ENCODE data around the gene MBTPS2. TPM values are rescaled to one million over a fixed set of nuclear protein-coding genes. Genes with fewer than 3 reads are reported as not detected.

Gene MBTPS2
- total RNA-seq, 2 donors from 2014 or later, result 6.9 to 10.0 TPM

DNA sequence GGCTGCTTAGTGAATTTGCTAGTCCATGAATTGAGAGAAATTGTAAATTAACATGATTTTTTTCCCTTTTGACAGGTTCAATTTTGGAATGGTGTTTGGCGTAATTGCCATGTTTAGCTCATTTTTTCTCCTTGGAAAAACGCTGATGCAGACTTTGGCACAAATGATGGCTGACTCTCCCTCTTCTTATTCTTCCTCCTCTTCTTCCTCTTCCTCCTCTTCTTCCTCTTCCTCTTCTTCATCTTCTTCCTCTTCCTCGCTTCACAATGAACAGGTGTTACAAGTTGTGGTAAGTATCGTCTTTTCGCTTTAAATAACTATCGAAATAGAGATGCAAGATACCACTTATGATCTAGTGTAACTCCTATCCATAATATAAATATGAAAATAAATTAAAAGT is 5.7 kb downstream of the MBTPS2 start:
- no peak overlapping the region for H3K4me3 ChIP-seq
- no peaks in the 10 kb centered on the region for H3K36me3 ChIP-seq
- peaks cover 0 to 8% of the 10 kb centered on the region in 2 donors for H3K4me1 ChIP-seq
- TF ChIP-seq, protein P1, sequence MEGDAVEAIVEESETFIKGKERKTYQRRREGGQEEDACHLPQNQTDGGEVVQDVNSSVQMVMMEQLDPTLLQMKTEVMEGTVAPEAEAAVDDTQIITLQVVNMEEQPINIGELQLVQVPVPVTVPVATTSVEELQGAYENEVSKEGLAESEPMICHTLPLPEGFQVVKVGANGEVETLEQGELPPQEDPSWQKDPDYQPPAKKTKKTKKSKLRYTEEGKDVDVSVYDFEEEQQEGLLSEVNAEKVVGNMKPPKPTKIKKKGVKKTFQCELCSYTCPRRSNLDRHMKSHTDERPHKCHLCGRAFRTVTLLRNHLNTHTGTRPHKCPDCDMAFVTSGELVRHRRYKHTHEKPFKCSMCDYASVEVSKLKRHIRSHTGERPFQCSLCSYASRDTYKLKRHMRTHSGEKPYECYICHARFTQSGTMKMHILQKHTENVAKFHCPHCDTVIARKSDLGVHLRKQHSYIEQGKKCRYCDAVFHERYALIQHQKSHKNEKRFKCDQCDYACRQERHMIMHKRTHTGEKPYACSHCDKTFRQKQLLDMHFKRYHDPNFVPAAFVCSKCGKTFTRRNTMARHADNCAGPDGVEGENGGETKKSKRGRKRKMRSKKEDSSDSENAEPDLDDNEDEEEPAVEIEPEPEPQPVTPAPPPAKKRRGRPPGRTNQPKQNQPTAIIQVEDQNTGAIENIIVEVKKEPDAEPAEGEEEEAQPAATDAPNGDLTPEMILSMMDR (IDR thresholded peaks at IDR 0.05), result no peak
- DNase-seq (ENCODE audit: low spot score), result no peak
- no peaks in the 10 kb centered on the region for H3K27me3 ChIP-seq
- no peak overlapping the region for H3K27ac ChIP-seq
- no peaks in the 10 kb centered on the region for H3K9me3 ChIP-seq

DNA sequence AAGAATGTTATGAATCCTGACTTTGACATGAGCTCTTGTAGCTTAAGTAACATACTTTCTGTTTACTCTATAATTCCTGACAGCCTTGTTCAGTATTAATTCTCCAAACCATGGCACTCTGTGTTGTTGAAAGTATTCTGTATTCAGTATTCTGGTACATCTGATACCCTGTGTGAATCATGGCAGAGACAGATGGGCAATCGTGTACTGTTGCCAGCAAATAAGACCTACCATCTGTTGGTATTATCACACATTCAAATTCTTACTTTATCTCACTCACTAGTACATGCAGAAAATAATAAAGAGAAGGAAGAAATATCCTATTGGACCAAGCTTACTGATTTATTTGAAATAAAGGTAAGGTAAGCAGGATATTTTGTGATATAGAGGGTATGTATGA is 7.9 kb downstream of the MBTPS2 start:
- Histone ChIP-seq H3K4me3 (no peak overlapping the region), H3K27me3 (no peaks in the 10 kb centered on the region), H3K9me3 (no peaks in the 10 kb centered on the region), H3K36me3 (no peaks in the 10 kb centered on the region), H3K4me1 (no peaks in the 10 kb centered on the region), H3K27ac (no peak overlapping the region)
- TF ChIP-seq, protein P1 (IDR thresholded peaks at IDR 0.05), result no peak
- no peak for DNase-seq (ENCODE audit: low spot score)

DNA sequence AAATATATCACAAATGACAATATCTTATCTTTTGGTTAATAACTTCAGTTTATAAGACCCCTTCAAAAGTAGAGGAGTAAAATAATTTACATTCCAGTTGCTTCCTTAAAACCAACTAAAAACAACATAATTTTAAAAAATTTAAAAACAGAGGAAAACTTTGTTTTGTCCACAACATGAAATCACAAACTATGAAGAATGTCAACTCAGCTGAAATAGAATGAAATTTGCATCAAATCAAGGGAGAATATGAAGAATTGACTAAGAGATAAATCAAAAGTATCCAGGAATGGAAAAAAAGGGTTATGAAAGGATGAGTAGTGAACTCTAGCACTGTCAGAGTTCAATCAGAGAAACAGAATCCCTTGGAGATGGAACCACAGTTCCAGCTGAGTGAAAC is 14.2 kb downstream of the MBTPS2 start:
- H3K27me3 ChIP-seq, result no peaks in the 10 kb centered on the region
- H3K36me3 ChIP-seq, result peaks cover 12% of the 10 kb centered on the region
- no peak overlapping the region for H3K27ac ChIP-seq
- H3K9me3 ChIP-seq, result no peaks in the 10 kb centered on the region
- H3K4me1 ChIP-seq, result no peaks in the 10 kb centered on the region
- DNase-seq (ENCODE audit: low spot score), result no peak
- TF ChIP-seq, protein P1 (IDR thresholded peaks at IDR 0.05), result no peak
- H3K4me3 ChIP-seq, result no peak overlapping the region

DNA sequence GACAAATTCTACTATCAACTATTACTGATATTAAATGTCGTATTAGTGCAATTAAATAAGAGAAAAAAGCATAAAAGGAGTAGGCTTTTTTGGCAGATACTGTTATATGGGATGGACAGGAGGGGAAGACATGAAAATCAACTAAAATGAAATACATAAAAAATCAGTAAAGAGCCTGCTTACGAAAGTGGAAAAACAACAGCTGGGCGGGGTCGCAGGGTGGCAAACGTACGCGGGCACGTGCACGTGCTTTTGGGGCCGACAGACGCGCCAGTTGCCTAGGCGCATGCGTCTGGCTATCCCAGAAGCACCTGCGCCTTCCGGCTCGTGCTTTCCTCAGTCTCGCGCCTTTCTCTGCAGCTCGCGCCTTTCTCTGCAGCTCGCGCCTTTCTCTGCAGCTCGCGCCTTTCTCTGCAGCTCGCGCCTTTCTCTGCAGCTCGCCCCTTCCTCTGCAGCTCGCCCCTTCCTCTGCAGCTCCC is 16.6 kb downstream of the MBTPS2 start, which contains the start of gene YY2:
Gene YY2, plus strand, starts transcription at position 51 of the 479 bp plus-strand sequence. CDS start 498 bp downstream, outside the sequence.
- no peak for DNase-seq (ENCODE audit: low spot score)
- H3K9me3 ChIP-seq, result no peaks in the 10 kb centered on the region
- H3K4me3 ChIP-seq, result no peak within 1 kb of the TSS
- TF ChIP-seq, protein P1 (IDR thresholded peaks at IDR 0.05), result no peak
- H3K4me1 ChIP-seq, result no peaks in the 10 kb centered on the region
- no peaks in the 10 kb centered on the region for H3K27me3 ChIP-seq
- H3K27ac ChIP-seq, result no peak within 1 kb of the TSS
- H3K36me3 ChIP-seq, result peaks cover 12% of the 10 kb centered on the region

DNA sequence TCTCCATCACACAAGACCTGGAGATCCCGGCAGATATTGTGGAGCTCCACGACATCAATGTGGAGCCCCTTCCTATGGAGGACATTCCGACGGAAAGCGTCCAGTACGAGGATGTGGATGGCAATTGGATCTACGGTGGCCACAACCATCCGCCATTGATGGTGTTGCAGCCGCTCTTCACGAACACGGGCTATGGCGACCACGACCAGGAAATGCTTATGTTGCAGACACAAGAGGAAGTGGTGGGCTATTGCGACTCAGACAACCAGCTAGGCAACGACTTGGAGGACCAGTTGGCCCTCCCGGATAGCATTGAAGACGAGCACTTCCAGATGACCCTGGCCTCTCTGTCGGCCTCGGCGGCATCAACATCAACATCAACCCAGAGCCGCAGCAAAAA is 17.1 kb downstream of the MBTPS2 start:
- Histone ChIP-seq H3K4me3 (no peak overlapping the region), H3K27me3 (no peaks in the 10 kb centered on the region), H3K4me1 (no peaks in the 10 kb centered on the region), H3K9me3 (no peaks in the 10 kb centered on the region), H3K27ac (no peak overlapping the region), H3K36me3 (peaks cover 12% of the 10 kb centered on the region)
- no peak for DNase-seq (ENCODE audit: low spot score)
- TF ChIP-seq, protein P1 (IDR thresholded peaks at IDR 0.05), result no peak

DNA sequence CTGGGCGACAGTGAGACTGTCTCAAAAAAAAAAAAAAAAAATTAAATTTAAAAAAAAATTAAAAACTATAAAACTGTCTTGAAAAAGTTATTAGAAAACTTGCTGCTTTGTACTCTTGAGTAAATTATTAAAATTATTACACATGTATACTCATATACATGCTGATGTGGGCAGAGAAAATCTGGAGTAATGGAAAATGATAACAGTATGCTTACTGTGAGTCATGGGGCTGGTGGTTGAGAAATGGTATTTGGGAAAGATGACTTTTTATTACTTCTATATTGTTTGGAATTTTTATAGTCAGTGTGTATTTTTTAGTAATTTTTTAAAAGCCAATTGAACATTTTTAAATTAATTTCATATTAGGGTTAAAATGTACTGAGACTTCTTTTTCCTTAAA is 23.8 kb downstream of the MBTPS2 start:
- Histone ChIP-seq H3K27ac (no peak overlapping the region), H3K27me3 (no peaks in the 10 kb centered on the region), H3K9me3 (no peaks in the 10 kb centered on the region), H3K4me3 (no peak overlapping the region), H3K4me1 (no peaks in the 10 kb centered on the region), H3K36me3 (no peaks in the 10 kb centered on the region)
- DNase-seq (ENCODE audit: low spot score), result no peak
- TF ChIP-seq, protein P1 (IDR thresholded peaks at IDR 0.05), result no peak

Measured in right atrium auricular region (tissue), 2 donors.